ENCODE data around the gene TRIM28. TPM values are rescaled to one million over a fixed set of nuclear protein-coding genes. Genes with fewer than 3 reads are reported as not detected.
A peak's percentile ranks its signal among the peaks of the same experiment; 100 is the strongest.

The TRIM28 gene
- total and polyA plus RNA-seq, 9 of the 15 experiments (the other 6 are each of a cell fraction or from before 2014, with no cell fraction given) = 12.1 to 797 (median 490) TPM

- TF ChIP-seq CREB3L1 (IDR thresholded peaks at IDR 0.05; ENCODE audit: borderline replicate concordance, low read depth) (peak; percentile 51; the same call in 1 of the 2 replicates), ZFP91 (CRISPR knock-in tag; IDR thresholded peaks at IDR 0.05) (no peak), ZMIZ1 (IDR thresholded peaks at IDR 0.05; ENCODE audit: low read depth in 2 of 2, low read length in 2 of 2) (no peak), SMAD2 (IDR thresholded peaks at IDR 0.05; ENCODE audit: low read depth, low read length) (no peak), SRSF7 (optimal IDR thresholded peaks at IDR 0.05; ENCODE audit: low read depth, low read length) (no peak), MAFF (IDR thresholded peaks at IDR 0.05; ENCODE audit: low read length) (no peak), BRD4 (IDR thresholded peaks at IDR 0.05) (no peak), PPARD (CRISPR knock-in tag; IDR thresholded peaks at IDR 0.05) (no peak), TCF7 (IDR thresholded peaks at IDR 0.05; ENCODE audit: borderline replicate concordance) (no peak), RAD51 (IDR thresholded peaks at IDR 0.05; ENCODE audit: borderline replicate concordance, low read depth) (no peak), KDM4B (IDR thresholded peaks at IDR 0.05; ENCODE audit: borderline replicate concordance in 2 of 2, low read depth in 1 of 2) (no peak), NCOR1 (IDR thresholded peaks at IDR 0.05) (0 out of 2 replicates have a peak, but pooled peaks have one; percentile 22), ZBTB17 (CRISPR knock-in tag; IDR thresholded peaks at IDR 0.05) (0 out of 2 replicates have a peak, but pooled peaks have one; percentile 11), FOXP4 (CRISPR knock-in tag; IDR thresholded peaks at IDR 0.05; ENCODE audit: borderline replicate concordance) (no peak), CBX8 (IDR thresholded peaks at IDR 0.05; ENCODE audit: borderline replicate concordance, extremely low read depth, low read depth, low read length, poor library complexity, severe bottlenecking) (no peak)
Observed at GRCh38 chr19:58513694-58514563, 29.9 kb upstream of the TRIM28 start (continued).

Data from K562 (cell line).